T-cell (primary cell): Measurements from ENCODE around the gene AIRE. TPM values are rescaled to one million over a fixed set of nuclear protein-coding genes. Genes with fewer than 3 reads are reported as not detected.

Experiments
- ATAC-seq, 4 experiments: fragments of 200-7000 bp in 3 of 4; fragments of 150-1000 bp in 1 of 4; cut with Tn5 transposase; replicated peaks in 1 of 4; 1 replicate in 3 of 4; 2 replicates in 1 of 4; pipeline ENCODE4 v1.10.0; 2021; ENCODE audit warnings: moderate library complexity in 3 of 4, mild to moderate bottlenecking in 2 of 4, moderate number of reproducible peaks in 1 of 4
- CTCF ChIA-PET, 2 donors: fragments of 300-600 bp; sonication (Branson Sonifier 250); formaldehyde crosslinking; loops; one replicate each; lab custom pipeline; 2022; ENCODE audit warnings: antibody characterized with exemption in 2 of 2; lab: Charles Lee
- POLR2A ChIA-PET, 2 donors: fragments of 300-600 bp; sonication (Branson Sonifier 250); formaldehyde crosslinking; loops; one replicate each; lab custom pipeline; 2022; ENCODE audit warnings: antibody characterized with exemption in 2 of 2; lab: Charles Lee
- DNase-seq, 35 experiments: peaks; one replicate each; pipeline versions ENCODE4 v3.0.0 to v3.0.0-alpha.2; 2013 to 2023
- H3K27ac ChIP-seq: one replicate; pipeline ENCODE4 v1.5.1; 2013; ENCODE audit warnings: low read length
- H3K27me3 ChIP-seq, 2 experiments: replicated peaks in 1 of 2; 1 replicate in 1 of 2; 2 replicates in 1 of 2; pipeline versions ENCODE4 v1.6.1 to v1.7.0; 2013; ENCODE audit warnings: low read length in 1 of 2, mixed read lengths in 1 of 2; ENCODE audit not compliant: control insufficient read depth in 2 of 2, insufficient read depth in 2 of 2; ENCODE audit errors: extremely low read depth in 1 of 2
- H3K36me3 ChIP-seq, 2 donors: 1 replicate in 1 of 2; 2 replicates in 1 of 2; pipeline versions ENCODE4 v1.6.1 to v1.7.0; 2013; ENCODE audit warnings: low read length in 1 of 2; ENCODE audit not compliant: control insufficient read depth in 2 of 2, insufficient read depth in 1 of 2; ENCODE audit errors: extremely low read depth in 1 of 2
- H3K4me1 ChIP-seq, 2 experiments: 1 replicate in 1 of 2; 2 replicates in 1 of 2; pipeline versions ENCODE4 v1.6.1 to v1.7.0; 2013; ENCODE audit warnings: low read length in 2 of 2, mixed read lengths in 1 of 2; ENCODE audit not compliant: insufficient read depth in 2 of 2, control insufficient read depth in 1 of 2; ENCODE audit errors: extremely low read depth in 1 of 2
- H3K4me3 ChIP-seq, 2 donors: 1 replicate in 1 of 2; 2 replicates in 1 of 2; pipeline versions ENCODE4 v1.5.1 to v1.7.0; 2013; ENCODE audit warnings: mild to moderate bottlenecking in 2 of 2, low read length in 1 of 2, moderate library complexity in 1 of 2; ENCODE audit not compliant: control insufficient read depth in 1 of 2; ENCODE audit errors: extremely low read depth in 1 of 2
- H3K9me3 ChIP-seq: 2 replicates; pipeline ENCODE4 v1.7.0; 2013
- H3K27ac Mint-ChIP-seq, 2 donors: one replicate each; pipeline ENCODE4 v1.8.0; 2020 to 2021; ENCODE audit warnings: mild to moderate bottlenecking in 2 of 2, mixed read lengths in 2 of 2
- H3K27me3 Mint-ChIP-seq, 2 donors: one replicate each; pipeline ENCODE4 v1.8.0; 2021 to 2022; ENCODE audit warnings: mixed read lengths in 2 of 2
- H3K36me3 Mint-ChIP-seq: one replicate; pipeline ENCODE4 v1.8.0; 2021; ENCODE audit warnings: mixed read lengths
- H3K4me1 Mint-ChIP-seq, 3 donors: one replicate each; pipeline ENCODE4 v1.8.0; 2020 to 2022; ENCODE audit warnings: mixed read lengths in 3 of 3, mild to moderate bottlenecking in 1 of 3
- H3K4me3 Mint-ChIP-seq, 3 donors: one replicate each; pipeline ENCODE4 v1.8.0; 2020 to 2022; ENCODE audit warnings: mild to moderate bottlenecking in 3 of 3, mixed read lengths in 3 of 3, moderate library complexity in 3 of 3
- H3K9me3 Mint-ChIP-seq, 3 donors: one replicate each; pipeline ENCODE4 v1.8.0; 2020 to 2022; ENCODE audit warnings: mixed read lengths in 3 of 3
- WGBS: methylation state at CpG from one replicate; pipeline ENCODE4 v1.1.5; 2013; ENCODE audit warnings: missing lambda C conversion rate; ENCODE audit not compliant: insufficient coverage; 5-methylcytosine and 5-hydroxymethylcytosine counted together
- total RNA-seq, 35 experiments: library from RNA in 6 of 35; stranded (reverse) in 6 of 35; fragments of 120-200 nt in 1 of 35; gene quantifications; one replicate each; pipeline versions ENCODE4 v1.2.1 to v1.2.4 and lab custom pipeline; 2013 to 2026

AIRE gene
- total RNA-seq, 5 donors from 2014 or later (not counting 1 experiment from before 2014, with no cell fraction given): 0.10 to 1.2 (median 0.47) TPM; not detected in 1

DNA sequence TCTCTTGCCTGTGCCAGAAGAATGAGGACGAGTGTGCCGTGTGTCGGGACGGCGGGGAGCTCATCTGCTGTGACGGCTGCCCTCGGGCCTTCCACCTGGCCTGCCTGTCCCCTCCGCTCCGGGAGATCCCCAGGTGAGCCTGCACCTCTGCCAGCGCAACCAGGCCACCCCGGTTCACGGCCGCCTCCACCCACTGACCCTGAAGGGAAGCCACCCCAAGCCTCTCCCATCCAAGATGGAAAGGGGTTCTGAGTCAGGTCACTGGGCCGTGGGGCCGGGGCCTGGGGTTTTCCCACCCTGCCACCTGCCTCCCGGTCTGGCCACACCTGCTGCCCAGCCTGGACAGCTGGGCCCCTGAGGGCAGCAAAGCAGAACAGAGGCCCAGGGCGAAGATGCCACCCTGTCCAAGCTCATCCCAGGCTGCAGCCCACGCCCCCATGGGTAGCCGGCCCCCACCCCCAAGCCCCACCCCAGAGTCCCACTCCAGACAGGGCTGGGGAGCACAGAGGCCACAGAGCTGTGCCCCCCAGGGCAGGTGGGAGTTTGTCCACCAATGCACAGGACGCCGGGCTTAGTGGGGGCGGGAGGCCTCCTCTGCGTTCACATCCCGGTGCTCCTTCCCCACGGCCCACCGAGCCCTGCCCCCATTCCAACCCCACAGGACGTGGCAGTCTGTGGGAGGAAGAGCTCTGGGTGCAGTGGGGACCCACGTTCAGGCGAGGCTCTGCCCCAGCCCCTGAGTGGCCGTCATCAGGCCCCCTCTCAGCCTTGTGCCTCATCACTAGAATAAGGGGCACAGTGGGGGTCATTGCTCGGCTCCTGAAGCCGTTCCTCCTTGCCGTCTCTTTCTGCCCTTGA lies 5.6 kb downstream of the AIRE start:
- CTCF ChIA-PET: no interaction called here

DNA sequence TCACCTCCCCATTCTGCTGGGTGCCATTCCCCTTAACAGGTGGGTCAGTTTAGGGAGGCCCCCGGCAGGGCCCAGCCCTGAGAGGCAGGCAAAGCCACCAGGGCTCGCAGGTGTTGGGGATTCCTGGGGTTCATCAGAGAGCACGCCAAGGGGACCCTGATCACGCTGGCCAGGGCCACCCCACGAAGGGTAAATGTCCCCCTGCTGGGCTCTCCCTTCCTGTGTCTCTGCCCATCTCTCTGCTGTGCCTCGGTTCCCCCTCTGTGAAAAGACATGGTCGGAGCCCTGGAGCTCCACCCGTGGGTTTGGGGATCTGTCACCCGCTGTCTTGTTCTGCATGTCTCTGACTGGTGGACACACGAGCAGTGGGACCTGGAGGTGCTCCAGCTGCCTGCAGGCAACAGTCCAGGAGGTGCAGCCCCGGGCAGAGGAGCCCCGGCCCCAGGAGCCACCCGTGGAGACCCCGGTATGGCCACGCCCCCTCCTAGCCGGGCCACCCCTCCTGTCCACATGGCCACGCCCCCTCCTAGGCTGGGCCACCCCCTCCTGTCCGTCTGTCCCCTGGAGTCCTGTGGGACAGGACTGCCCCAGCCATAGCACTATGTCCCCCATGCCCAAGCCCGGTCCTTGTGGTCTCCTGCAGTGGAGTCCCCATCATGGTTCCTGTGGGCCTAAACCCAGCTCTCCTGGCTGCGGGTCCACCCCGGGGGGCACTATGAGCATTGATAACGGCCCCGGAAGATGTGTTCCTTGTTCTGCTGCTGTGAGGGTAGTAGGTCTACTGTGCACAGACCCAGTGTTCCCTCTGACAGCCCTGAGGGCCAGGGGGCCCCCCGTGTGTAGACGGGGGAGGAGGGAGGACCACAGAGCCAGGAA lies 6.5 kb downstream of the AIRE start:
- DNase-seq (no peak), ATAC-seq (no peak)
- peaks cover 12 to 23% (median 14%) of the 10 kb centered on the region in 3 donors for H3K4me1 Mint-ChIP-seq
- Histone ChIP-seq H3K36me3 (no peaks in the 10 kb centered on the region), H3K9me3 (no peaks in the 10 kb centered on the region), H3K27ac (no peak overlapping the region), H3K4me3 (peak overlapping the region in 1 of 2 donors; percentile 6), H3K27me3 (peaks cover 0 to 22% of the 10 kb centered on the region in 2 experiments), H3K4me1 (peaks cover 3 to 52% of the 10 kb centered on the region in 2 experiments)
- 80% methylated on average over 17 of the region's 25 CpGs for WGBS
- peaks cover 0 to 8% of the 10 kb centered on the region in 2 donors for H3K27me3 Mint-ChIP-seq
- H3K9me3 Mint-ChIP-seq: no peaks in the 10 kb centered on the region
- ChIA-PET CTCF (no interaction called here), POLR2A (no interaction called here)
- peak overlapping the region in 1 of 3 donors; percentile 12 for H3K4me3 Mint-ChIP-seq
- no peaks in the 10 kb centered on the region for H3K36me3 Mint-ChIP-seq
- no peak overlapping the region for H3K27ac Mint-ChIP-seq

More for the DNA sequence above, 5.6 kb downstream of the AIRE start:
- Mint-ChIP-seq H3K27me3 (peaks cover 0 to 8% of the 10 kb centered on the region in 2 donors), H3K36me3 (no peaks in the 10 kb centered on the region), H3K4me3 (peak overlapping the region in 1 of 3 donors; percentile 47), H3K9me3 (no peaks in the 10 kb centered on the region), H3K4me1 (peaks cover 12 to 23% (median 14%) of the 10 kb centered on the region in 3 donors), H3K27ac (no peak overlapping the region)
- no peak overlapping the region for H3K4me3 ChIP-seq
- 81% methylated on average over 24 of the region's 33 CpGs for WGBS
- POLR2A ChIA-PET: no interaction called here
- DNase-seq (no peak), ATAC-seq (no peak)
- peaks cover 0 to 30% of the 10 kb centered on the region in 2 experiments for H3K27me3 ChIP-seq
- no peak overlapping the region for H3K27ac ChIP-seq
- peaks cover 3 to 47% of the 10 kb centered on the region in 2 experiments for H3K4me1 ChIP-seq
- H3K36me3 ChIP-seq: no peaks in the 10 kb centered on the region
- no peaks in the 10 kb centered on the region for H3K9me3 ChIP-seq

DNA sequence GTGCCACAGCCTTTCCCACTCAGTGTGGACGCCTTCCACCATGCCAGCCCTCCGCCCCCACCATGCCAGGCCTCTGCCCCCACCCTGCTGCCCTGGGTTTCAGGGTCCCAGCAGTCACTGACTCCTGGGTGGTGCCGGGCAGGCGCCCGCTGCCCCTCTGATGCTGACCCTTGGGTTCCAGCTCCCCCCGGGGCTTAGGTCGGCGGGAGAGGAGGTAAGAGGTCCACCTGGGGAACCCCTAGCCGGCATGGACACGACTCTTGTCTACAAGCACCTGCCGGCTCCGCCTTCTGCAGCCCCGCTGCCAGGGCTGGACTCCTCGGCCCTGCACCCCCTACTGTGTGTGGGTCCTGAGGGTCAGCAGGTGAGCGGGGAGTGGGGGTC lies 7.1 kb downstream of the AIRE start:
- Mint-ChIP-seq H3K27me3 (peaks cover 0 to 8% of the 10 kb centered on the region in 2 donors), H3K27ac (no peak overlapping the region), H3K4me1 (peaks cover 17 to 28% (median 20%) of the 10 kb centered on the region in 3 donors), H3K9me3 (no peaks in the 10 kb centered on the region), H3K36me3 (no peaks in the 10 kb centered on the region), H3K4me3 (peak overlapping the region in 1 of 3 donors; percentile 49)
- ChIA-PET CTCF (no interaction called here), POLR2A (no interaction called here)
- no peak for ATAC-seq
- DNase-seq: no peak
- H3K4me1 ChIP-seq: peaks cover 3 to 58% of the 10 kb centered on the region in 2 experiments
- H3K9me3 ChIP-seq: no peaks in the 10 kb centered on the region
- no peaks in the 10 kb centered on the region for H3K36me3 ChIP-seq
- 92% methylated on average over 8 of the region's 15 CpGs for WGBS
- H3K27ac ChIP-seq: no peak overlapping the region
- H3K4me3 ChIP-seq: peak overlapping the region in 1 of 2 donors; percentile 9
- H3K27me3 ChIP-seq: peaks cover 0 to 15% of the 10 kb centered on the region in 2 experiments

DNA sequence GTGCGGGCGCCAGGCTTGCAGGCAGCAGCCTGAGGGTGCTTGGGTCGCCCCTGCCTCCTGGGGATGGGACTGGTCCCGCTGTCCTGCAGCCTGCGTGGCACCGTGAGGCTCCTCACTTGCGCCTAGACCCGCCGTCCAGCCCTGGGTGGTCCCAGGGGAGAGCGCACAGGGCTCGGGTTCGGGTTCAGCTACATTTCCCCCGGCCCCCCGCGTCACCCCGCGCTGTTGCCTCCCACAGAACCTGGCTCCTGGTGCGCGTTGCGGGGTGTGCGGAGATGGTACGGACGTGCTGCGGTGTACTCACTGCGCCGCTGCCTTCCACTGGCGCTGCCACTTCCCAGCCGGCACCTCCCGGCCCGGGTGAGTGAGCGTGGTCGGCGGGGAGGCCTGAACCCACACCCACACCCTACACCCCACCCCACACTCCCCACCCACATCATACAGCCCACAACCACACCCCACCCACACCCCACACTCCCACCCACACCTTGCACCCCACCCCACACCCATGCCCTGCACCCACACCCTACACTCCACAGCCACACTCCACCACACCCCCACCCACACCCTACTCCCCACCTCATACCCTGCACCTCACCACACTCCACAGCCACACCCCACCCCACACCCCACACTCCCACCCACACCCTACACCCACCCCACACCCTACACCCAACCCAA lies 8.0 kb downstream of the AIRE start:
- peak overlapping the region in 1 of 3 donors; percentile 49 for H3K4me3 Mint-ChIP-seq
- H3K9me3 ChIP-seq: no peaks in the 10 kb centered on the region
- H3K9me3 Mint-ChIP-seq: no peaks in the 10 kb centered on the region
- 47% methylated on average over 26 of the region's 33 CpGs for WGBS
- H3K27me3 ChIP-seq: peaks cover 0 to 8% of the 10 kb centered on the region in 2 experiments
- ATAC-seq (peak; percentile 41 to 60 (median 53)), DNase-seq (peak in 28 of 35 experiments; percentile 17 to 56 (median 34))
- H3K4me1 Mint-ChIP-seq: peaks cover 26 to 36% (median 29%) of the 10 kb centered on the region in 3 donors
- H3K36me3 Mint-ChIP-seq: no peaks in the 10 kb centered on the region
- H3K27ac Mint-ChIP-seq: no peak overlapping the region
- no peak overlapping the region for H3K27ac ChIP-seq
- CTCF ChIA-PET: no interaction called here
- H3K4me1 ChIP-seq: peaks cover 5 to 63% of the 10 kb centered on the region in 2 experiments
- POLR2A ChIA-PET: no interaction called here
- peak overlapping the region in 1 of 2 donors; percentile 15 for H3K4me3 ChIP-seq
- peaks cover 0 to 3% of the 10 kb centered on the region in 2 donors for H3K27me3 Mint-ChIP-seq
- H3K36me3 ChIP-seq: no peaks in the 10 kb centered on the region

DNA sequence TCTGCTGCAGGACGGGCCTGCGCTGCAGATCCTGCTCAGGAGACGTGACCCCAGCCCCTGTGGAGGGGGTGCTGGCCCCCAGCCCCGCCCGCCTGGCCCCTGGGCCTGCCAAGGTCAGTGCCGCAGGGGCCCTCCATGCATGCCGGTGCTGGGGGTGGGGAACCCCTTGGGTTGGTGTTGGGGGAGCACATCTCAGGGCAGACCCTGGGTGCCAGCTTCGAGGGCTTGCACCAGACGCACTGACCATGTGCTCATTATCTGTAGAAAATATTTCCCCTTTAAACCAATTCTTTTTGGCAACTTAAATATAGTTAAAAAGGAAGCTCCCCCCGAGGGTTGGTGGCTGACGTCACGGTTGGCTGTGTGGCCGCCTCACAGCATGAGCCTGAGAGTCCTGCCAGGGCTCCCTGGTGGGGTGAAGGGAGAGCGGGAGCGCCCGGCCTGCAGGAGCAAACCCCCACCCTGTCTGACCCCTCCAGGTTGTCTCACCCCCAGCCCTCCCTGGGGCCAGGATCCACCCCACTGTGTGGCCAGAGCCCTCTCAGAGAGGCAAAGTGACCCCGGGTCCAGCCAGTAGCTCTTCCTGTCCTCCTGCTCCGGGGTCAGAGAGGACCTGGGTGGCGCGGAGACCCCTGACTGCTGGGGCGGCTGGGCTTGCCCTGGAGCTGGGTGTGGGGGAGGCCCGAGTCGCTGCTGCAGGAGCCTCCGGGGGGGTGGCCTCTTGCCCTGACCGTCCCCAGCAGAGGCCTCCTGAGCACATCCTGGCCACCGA lies 8.9 kb downstream of the AIRE start:
- ATAC-seq (no peak), DNase-seq (peak in 4 of 35 experiments; percentile 21 to 40 (median 28))
- Mint-ChIP-seq H3K27ac (no peak overlapping the region), H3K4me3 (peak overlapping the region in 1 of 3 donors; percentile 45), H3K9me3 (no peaks in the 10 kb centered on the region), H3K36me3 (no peaks in the 10 kb centered on the region), H3K4me1 (peaks cover 31 to 42% (median 32%) of the 10 kb centered on the region in 3 donors), H3K27me3 (peaks cover 0 to 3% of the 10 kb centered on the region in 2 donors)
- Histone ChIP-seq H3K4me1 (peaks cover 5 to 71% of the 10 kb centered on the region in 2 experiments), H3K9me3 (no peaks in the 10 kb centered on the region), H3K4me3 (no peak overlapping the region), H3K27me3 (peaks cover 0 to 7% of the 10 kb centered on the region in 2 experiments), H3K27ac (peak overlapping the region; percentile 12), H3K36me3 (no peaks in the 10 kb centered on the region)
- CTCF ChIA-PET: interaction anchor here in 1 of 2 donors (0.9 kb wide), 1 partner anchor 77 kb away, joined by 4 read pairs; no protein-coding TSS in a partner anchor
- POLR2A ChIA-PET: no interaction called here
- 91% methylated on average over 5 of the region's 26 CpGs for WGBS
